GM18502 (cell line): ENCODE measurements around the gene SPAG8.

Source experiments
- ATAC-seq: cut with Tn5 transposase; IDR thresholded peaks from one replicate; pipeline ENCODE4 v1.9.1; 2021; ENCODE audit warnings: mild to moderate bottlenecking; ENCODE audit not compliant: unreplicated experiment, poor library complexity

The SPAG8 gene

GRCh38 chr9:35781066-35781465, 31.0 kb downstream of the SPAG8 start:
- ATAC-seq = no peak

- no peak for ATAC-seq
Measured at GRCh38 chr9:35778496-35778895, 33.6 kb downstream of the SPAG8 start.

GRCh38 chr9:35776018-35776417, 36.0 kb downstream of the SPAG8 start:
- ATAC-seq = no peak

GRCh38 chr9:35774907-35775635, 37.0 kb downstream of the SPAG8 start:
- ATAC-seq = no peak

- no peak for ATAC-seq
Measured at GRCh38 chr9:35771943-35772342, 40.1 kb downstream of the SPAG8 start.

GRCh38 chr9:35771534-35771933, 40.5 kb downstream of the SPAG8 start:
- ATAC-seq = no peak

GRCh38 chr9:35771075-35771433, 41.0 kb downstream of the SPAG8 start:
- no peak for ATAC-seq

- no peak for ATAC-seq
Measured at GRCh38 chr9:35769763-35770162, 42.3 kb downstream of the SPAG8 start.

GRCh38 chr9:35767458-35767857, 44.6 kb downstream of the SPAG8 start:
- no peak for ATAC-seq

GRCh38 chr9:35766997-35767396, 45.1 kb downstream of the SPAG8 start:
- no peak for ATAC-seq

- no peak for ATAC-seq
Measured at GRCh38 chr9:35763803-35764202, 48.3 kb downstream of the SPAG8 start.

- ATAC-seq = no peak
Measured at GRCh38 chr9:35763181-35763580, 48.9 kb downstream of the SPAG8 start.

GRCh38 chr9:35760651-35761050, 51.4 kb downstream of the SPAG8 start:
- ATAC-seq = no peak

GRCh38 chr9:35759795-35760194, 52.3 kb downstream of the SPAG8 start:
- ATAC-seq = no peak
